ENCODE results near the gene PEX11G.

PEX11G gene

DNA sequence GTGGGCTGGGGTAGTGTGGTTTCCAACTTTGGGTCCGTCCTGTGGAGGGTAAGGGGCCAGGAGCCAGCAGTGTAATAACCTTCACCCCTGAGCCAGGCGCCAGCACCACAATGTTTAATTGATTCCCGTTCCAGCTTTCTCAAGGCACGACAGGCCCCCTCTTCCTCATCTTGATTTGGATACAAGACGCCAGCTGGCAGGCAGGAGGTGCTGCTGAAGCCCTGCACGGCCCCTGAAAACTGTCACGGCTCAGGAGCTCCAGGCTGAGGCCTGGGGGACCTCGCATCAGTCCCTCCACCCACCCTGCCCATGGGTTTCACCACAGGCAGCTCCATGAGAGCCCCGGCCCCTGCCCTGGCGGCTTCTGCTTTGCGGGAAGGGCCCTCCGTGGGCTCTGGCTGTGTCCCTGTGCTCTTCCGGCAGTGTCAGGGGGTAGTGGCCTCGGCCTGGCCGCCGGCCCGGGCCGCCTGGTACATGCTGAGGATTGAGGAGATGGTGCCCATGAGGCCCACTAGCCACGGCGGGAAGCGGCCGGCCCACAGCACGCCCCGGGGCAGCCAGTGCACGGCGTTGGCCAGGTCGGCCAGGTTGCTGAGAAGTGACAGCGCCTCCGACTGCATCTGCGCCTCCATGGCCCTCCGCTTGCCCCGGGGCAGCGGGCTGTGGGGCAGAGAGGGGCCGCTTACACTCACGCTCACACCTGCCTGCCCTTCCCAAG is 11.9 kb downstream of the PEX11G start:
- TF ChIP-seq, protein P1, sequence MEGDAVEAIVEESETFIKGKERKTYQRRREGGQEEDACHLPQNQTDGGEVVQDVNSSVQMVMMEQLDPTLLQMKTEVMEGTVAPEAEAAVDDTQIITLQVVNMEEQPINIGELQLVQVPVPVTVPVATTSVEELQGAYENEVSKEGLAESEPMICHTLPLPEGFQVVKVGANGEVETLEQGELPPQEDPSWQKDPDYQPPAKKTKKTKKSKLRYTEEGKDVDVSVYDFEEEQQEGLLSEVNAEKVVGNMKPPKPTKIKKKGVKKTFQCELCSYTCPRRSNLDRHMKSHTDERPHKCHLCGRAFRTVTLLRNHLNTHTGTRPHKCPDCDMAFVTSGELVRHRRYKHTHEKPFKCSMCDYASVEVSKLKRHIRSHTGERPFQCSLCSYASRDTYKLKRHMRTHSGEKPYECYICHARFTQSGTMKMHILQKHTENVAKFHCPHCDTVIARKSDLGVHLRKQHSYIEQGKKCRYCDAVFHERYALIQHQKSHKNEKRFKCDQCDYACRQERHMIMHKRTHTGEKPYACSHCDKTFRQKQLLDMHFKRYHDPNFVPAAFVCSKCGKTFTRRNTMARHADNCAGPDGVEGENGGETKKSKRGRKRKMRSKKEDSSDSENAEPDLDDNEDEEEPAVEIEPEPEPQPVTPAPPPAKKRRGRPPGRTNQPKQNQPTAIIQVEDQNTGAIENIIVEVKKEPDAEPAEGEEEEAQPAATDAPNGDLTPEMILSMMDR (IDR thresholded peaks at IDR 0.05; ENCODE audit: low read depth, low read length): no peak
- DNase-seq (ENCODE audit: low read depth, low spot score): no peak
- in situ Hi-C loops (cut with HindIII; ENCODE audit: low sequenced_read_pairs): no loop called here
- H3K4me3 ChIP-seq (ENCODE audit: low read depth, low read length): no peak overlapping the region

GRCh38 chr19:7476241-7476640 is 12.6 kb downstream of the PEX11G start:
- in situ Hi-C loops (cut with HindIII; ENCODE audit: low sequenced_read_pairs): no loop called here

GRCh38 chr19:7475665-7476064 is 13.2 kb downstream of the PEX11G start:
- H3K4me3 ChIP-seq (ENCODE audit: low read depth, low read length): no peak overlapping the region
- DNase-seq (ENCODE audit: low read depth, low spot score): no peak
- TF ChIP-seq, protein P1 (IDR thresholded peaks at IDR 0.05; ENCODE audit: low read depth, low read length): no peak
- in situ Hi-C loops (cut with HindIII; ENCODE audit: low sequenced_read_pairs): no loop called here

More at GRCh38 chr19:7476241-7476640, 12.6 kb downstream of the PEX11G start:
- no peak overlapping the region for H3K4me3 ChIP-seq (ENCODE audit: low read depth, low read length)
- TF ChIP-seq, protein P1 (IDR thresholded peaks at IDR 0.05; ENCODE audit: low read depth, low read length): no peak
- no peak for DNase-seq (ENCODE audit: low read depth, low spot score)

DNA sequence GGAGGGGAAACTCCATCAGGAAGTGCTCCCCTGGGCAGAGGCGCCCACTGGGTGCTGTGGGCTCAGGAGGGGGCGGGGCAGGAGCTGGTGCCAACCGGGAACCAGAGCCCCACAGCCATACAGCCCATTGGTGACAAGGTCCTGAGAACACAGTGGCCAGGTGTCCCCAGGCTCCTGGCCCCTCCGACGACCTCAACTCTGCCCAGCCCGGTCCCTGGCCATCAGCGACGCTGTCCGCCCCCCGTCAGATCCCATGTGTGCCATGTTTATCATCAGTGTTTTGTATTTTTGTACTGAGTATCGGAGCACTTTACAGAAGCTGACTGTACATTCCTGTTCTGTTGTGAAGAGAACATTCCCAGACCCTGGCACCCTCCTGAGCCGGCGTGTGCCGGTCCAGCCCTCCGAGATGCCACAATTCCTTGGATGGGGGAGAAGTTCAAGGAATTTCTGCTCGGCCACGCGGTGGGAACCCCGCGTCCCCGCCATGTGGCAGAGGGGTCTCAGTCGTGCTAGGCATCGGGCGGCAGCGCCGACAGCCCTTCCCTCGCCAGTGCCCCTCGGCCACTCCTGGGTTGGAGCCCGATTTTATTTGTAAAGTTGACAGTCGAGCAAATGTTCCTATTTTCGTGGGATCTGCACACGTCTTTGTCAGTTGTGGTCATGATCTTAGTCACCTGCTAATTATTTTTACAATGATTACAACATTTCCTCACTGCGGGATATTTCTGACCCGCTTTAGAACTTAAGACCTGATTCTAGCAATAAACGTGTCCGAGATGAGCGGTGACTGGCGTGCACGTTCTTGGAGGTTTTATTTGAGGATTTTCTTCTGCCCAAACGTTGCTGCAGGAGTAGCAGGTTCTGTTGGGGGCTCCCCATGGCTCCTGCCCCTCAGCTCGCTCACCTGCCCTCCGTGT is 16.9 kb downstream of the PEX11G start:
- no peak for DNase-seq (ENCODE audit: low read depth, low spot score)
- TF ChIP-seq, protein P1 (IDR thresholded peaks at IDR 0.05; ENCODE audit: low read depth, low read length): no peak
- no peak overlapping the region for H3K4me3 ChIP-seq (ENCODE audit: low read depth, low read length)
- in situ Hi-C loops (cut with HindIII; ENCODE audit: low sequenced_read_pairs): no loop called here

DNA sequence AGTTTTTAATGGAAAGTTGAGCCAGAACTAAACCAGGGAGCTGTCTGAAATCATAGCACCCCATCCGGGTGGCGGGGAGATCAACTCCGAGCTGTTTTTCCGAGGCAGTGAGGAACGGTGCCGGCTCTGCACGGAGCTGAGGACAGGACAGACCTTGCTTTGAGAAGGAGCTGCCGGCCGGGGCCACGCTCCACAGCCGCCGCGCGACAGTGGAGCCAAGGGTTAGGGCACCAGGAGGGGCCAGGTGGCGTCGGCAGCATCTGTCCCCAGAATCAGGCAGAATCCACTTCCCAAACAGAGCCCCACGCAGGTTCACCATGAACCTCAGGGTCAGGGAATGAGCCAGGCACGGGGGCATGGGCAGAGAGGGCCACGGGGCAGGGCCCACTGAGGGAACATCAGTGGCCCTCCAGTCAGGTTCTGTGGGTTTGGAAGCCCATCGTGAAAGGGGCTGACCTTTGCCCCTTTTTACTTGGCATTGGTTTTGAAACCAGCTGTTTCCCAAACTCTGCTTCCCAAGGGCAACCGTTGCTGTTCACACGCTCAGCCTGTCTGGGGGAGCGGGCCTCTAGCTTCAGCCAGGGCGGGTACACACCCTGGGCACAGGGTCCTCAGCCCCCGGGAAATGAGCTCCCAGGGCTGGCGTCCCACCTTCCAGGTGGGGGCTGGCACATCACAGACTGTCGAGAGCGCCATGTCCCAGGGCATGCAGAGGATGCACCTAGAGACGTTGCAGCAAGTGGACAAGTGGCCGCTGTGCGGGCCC is 18.1 kb downstream of the PEX11G start:
- TF ChIP-seq, protein P1 (IDR thresholded peaks at IDR 0.05; ENCODE audit: low read depth, low read length): no peak
- H3K4me3 ChIP-seq (ENCODE audit: low read depth, low read length): no peak overlapping the region
- DNase-seq (ENCODE audit: low read depth, low spot score): no peak
- in situ Hi-C loops (cut with HindIII; ENCODE audit: low sequenced_read_pairs): no loop called here

- no peak for DNase-seq (ENCODE audit: low read depth, low spot score)
- H3K4me3 ChIP-seq (ENCODE audit: low read depth, low read length): no peak overlapping the region
- TF ChIP-seq, protein P1 (IDR thresholded peaks at IDR 0.05; ENCODE audit: low read depth, low read length): no peak
- in situ Hi-C loops (cut with HindIII; ENCODE audit: low sequenced_read_pairs): no loop called here
These were observed 19.1 kb downstream of the PEX11G start for GRCh38 chr19:7469669-7470285.

Data from astrocyte of the spinal cord (primary cell).